Suprapubic skin (tissue), 3 donors: Measurements from ENCODE around the gene PARP1.

Experiments used
- CTCF ChIP-seq, 2 donors: fragments of 200-600 bp in 1 of 2; fragments of 450-650 bp in 1 of 2; sonication (generic) in 1 of 2; IDR thresholded peaks; one replicate each; pipeline ENCODE4 v1.5.1; 2016 to 2019; ENCODE audit warnings: antibody characterized with exemption in 2 of 2, mild to moderate bottlenecking in 1 of 2, moderate library complexity in 1 of 2
- EP300 ChIP-seq: sonication (generic); formaldehyde crosslinking; IDR thresholded peaks from one replicate; pipeline ENCODE4 v1.6.1; 2017; ENCODE audit warnings: antibody characterized with exemption
- POLR2A ChIP-seq, 2 donors: fragments of 450-650 bp; IDR thresholded peaks; one replicate each; pipeline ENCODE4 v1.6.1; 2017; ENCODE audit warnings: antibody characterized with exemption in 2 of 2, mild to moderate bottlenecking in 2 of 2, moderate library complexity in 2 of 2

DNA sequence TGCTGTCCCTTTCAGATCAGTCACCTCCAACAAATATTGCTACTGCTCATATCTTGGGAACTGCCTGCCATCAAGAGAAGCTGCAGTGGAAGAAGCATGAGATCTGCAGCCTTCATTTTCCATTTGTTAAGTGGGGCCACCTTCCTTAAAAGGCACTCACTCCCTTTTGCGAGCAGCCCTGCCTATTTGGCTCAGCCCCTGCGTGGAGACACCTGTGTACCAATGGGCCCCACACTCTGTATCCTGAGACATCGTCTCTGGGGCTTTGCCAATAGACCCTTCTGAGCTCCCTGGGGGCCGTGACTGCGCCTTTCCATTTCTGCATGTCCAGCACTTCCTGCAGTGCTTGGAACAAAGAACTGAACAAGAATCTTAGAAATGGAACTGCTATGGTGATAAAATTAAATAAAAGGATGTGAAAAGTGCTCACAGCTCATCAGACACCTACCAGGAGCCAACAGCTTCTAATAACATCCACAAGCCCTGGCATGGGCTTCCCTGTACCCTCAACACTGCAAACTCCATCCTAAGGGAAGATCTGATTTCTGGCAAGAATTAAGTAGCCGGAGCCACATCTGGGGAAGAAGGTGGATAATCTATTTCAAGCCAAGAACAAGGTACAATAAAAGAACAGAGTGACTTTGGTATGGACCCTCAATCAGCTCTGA is 36.7 kb downstream of the PARP1 start:
- TF ChIP-seq CTCF (IDR thresholded peaks at IDR 0.05) (no peak), POLR2A (IDR thresholded peaks at IDR 0.05) (no peak), EP300 (no peak)
